A549 treated with DMSO at 1 μM for 4 hours (cell line): Measurements from ENCODE around the gene KRTAP5-1. TPM values are rescaled to one million over a fixed set of nuclear protein-coding genes. Genes with fewer than 3 reads are reported as not detected.

ENCODE experiments used
- total RNA-seq: library from RNA; stranded (reverse); fragments of 200-300 nt; extraction: Qiagen RNA extraction; gene quantifications from 5 replicates; pipeline ENCODE4 v1.2.3, GENCODE V29; 2022; ENCODE audit warnings: low read depth

Gene KRTAP5-1, protein sequence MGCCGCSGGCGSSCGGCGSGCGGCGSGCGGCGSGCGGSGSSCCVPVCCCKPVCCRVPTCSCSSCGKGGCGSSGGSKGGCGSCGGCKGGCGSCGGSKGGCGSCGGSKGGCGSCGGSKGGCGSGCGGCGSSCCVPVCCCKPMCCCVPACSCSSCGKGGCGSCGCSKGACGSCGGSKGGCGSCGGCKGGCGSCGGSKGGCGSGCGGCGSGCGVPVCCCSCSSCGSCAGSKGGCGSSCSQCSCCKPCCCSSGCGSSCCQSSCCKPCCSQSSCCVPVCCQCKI
- not detected in 5 replicates for total RNA-seq

DNA sequence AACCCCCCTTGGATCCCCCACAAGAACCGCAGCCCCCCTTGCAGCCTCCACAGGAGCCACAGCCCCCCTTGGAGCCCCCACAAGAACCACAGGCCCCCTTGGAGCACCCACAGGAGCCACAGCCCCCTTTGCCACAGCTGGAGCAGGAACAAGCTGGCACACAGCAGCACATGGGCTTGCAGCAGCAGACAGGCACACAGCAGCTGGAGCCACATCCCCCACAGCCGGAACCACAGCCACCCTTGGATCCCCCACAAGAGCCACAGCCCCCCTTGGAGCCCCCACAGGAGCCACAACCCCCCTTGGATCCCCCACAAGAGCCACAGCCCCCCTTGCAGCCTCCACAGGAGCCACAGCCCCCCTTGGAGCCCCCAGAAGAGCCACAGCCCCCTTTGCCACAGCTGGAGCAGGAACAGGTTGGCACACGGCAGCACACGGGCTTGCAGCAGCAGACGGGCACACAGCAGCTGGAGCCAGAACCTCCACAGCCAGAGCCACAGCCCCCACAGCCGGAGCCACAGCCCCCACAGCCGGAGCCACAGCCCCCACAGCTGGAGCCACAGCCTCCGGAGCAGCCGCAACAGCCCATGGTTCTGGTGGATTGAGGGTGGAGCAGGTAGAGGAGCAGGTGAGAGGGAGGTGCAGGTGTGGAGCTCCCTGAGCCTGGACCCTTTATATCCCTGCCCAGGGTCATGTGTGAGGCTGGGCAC, at the start of gene KRTAP5-1:
Gene KRTAP5-1, minus strand, starts transcription at position 623 of the 710 bp plus-strand sequence. Its CDS starts 34 bp downstream, at position 589.

DNA sequence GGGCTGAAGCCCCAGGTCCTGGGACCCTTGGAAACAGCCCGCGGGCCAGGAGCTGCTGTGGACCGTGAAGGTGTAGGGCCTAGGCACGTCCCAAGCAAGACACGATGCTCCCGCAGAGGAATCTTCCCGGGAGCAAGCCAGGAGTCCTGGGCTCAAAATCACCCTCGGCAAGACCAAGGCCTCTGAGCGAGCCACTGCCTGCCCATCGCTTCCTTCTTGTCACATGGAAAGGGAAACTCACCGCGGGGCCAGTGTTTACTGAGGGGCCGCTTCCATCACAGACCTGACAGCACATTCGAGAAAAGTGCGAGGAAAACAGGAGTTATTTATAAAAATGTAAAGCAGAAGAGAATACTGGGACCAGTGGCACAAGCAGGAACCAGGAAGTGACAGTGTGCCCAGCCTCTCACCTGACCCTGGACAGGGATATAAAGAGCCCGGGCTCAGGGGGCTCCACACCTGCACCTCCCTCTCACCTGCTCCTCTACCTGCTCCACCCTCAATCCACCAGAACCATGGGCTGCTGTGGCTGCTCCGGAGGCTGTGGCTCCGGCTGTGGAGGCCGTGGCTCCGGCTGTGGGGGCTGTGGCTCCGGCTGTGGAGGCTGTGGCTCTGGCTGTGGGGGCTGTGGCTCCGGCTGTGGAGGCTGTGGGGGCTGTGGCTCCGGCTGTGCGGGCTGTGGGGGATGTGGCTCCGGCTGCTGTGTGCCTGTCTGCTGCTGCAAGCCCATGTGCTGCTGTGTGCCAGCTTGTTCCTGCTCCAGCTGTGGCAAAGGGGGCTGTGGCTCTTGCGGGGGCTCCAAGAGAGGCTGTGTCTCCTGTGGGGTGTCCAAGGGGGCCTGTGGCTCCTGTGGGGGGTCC, 44.5 kb upstream of the KRTAP5-1 start, which contains the start of gene KRTAP5-5:
Gene KRTAP5-5, plus strand, starts transcription at position 450 of the 860 bp plus-strand sequence. Its CDS starts 66 bp downstream, at position 516.

DNA sequence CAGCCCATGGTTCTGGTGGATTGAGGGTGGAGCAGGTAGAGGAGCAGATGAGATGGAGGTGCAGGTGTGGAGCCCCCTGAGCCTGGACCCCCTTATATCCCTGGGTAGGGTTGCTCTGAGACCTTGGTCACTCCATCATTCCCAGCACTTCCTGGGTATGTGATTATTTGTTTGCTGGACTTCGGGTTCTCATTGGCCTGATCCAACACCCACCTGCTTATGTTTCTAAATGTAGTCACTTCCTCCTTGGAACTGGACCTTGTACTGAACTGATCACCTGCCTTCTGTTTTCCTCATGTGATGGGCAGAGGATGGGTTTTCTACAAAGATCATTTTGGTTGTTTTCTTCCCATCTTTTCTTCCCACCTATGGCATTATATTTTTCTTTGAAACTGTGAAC, 37.0 kb upstream of the KRTAP5-1 start, which contains the start of gene KRTAP5-4:
Gene KRTAP5-4, minus strand, starts transcription at position 53 of the 400 bp plus-strand sequence. Its CDS starts 45 bp downstream, at position 8.

DNA sequence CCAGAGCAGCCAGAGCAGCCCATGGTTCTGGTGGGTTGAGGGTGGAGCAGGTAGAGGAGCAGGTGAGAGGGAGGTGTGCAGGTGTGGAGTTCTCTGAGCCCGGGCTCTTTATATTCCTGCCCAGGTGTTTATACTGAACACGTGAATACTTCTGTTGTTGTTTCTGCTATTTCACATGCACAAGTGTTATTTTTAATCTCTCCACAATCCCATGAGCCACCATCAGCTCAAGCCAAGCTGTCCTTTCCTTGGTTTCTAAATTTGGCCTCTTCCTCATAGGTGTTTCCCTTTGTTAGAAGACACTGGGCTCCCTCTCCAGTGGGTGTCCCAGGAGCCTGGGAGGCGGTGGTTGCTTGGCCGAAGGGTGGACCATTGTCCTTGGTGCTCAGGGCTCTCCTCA, 23.3 kb upstream of the KRTAP5-1 start, which contains the start of gene KRTAP5-3:
Gene KRTAP5-3, minus strand, starts transcription at position 101 of the 400 bp plus-strand sequence. Its CDS starts 78 bp downstream, at position 23.

DNA sequence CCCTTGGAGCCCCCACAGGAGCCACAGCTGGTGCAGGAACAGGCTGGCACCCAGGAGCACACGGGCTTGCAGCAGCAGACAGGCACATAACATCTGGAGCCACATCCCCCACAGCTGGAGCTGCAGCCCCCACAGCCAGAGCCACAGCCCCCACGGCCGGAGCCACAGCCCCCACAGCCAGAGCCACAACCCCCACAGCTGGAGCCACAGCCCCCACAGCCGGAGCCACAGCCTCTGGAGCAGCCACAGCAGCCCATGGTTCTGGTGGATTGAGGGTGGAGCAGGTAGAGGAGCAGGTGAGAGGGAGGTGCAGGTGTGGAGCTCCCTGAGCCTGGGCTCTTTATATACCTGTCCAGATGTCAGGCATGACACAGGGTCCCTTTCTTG, 12.9 kb upstream of the KRTAP5-1 start, which contains the start of gene KRTAP5-2:
Gene KRTAP5-2, minus strand, starts transcription at position 301 of the 387 bp plus-strand sequence. Its CDS starts 44 bp downstream, at position 257.

DNA sequence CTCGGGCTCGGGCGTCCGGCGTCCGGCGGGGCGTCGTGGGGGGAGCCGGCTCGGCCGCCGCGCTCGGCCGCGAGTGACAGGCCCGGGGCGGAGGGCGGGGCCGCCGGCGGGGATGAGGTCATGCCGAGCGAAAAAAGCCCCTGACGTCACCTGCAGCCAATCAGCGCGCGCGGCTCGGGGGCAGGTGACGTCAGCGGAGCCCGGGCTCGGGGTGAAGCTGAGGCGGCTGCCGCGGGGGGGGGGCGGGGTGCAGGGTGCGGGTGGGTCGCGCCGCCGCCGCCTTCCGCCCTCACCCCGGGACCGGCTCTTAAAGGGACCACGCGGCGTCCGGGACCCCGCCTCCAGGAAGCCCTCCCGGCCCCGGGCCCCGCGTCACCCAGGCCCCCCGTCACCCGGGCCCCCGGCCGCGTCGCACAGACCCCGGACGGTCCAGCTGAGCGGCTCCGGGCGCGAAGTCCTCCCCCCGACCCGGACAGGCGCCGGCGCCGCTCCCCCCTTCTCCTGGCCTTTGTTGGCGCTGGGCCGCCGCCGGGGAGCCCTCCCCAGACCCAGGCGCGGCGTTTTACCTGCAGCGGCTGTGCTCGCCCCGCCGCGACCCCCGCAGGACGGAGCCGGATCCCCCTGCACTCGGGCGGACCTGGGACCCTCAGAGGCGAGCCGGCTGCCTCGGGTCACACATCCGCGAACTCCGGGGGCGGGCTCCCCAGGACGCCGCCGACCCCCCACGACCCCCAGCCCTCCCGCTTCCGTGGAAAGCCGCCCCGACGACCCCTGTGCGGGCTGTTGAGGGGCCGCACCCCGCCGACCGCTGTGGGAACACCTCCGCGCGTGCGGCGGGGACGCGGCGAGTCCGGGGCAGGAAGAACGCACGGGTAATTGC, 12.6 kb downstream of the KRTAP5-1 start, which contains the start of gene DUSP8:
Gene DUSP8, minus strand, starts transcription at position 75 of the 880 bp plus-strand sequence. CDS start 6,445 bp downstream, outside the sequence.

Other genes with a start within 250 kb of the KRTAP5-1 start
- 6.5 to 7.6 TPM (median 6.8 TPM) in 5 replicates for gene BRSK2, start 195.3 kb downstream of the KRTAP5-1 start, total RNA-seq
- gene MOB2, start 98.5 kb downstream of the KRTAP5-1 start, total RNA-seq, result 40.0 to 49.9 TPM (median 43.9 TPM) in 5 replicates
- gene DUSP8, start 13.0 kb downstream of the KRTAP5-1 start, total RNA-seq, result 0.96 to 1.9 TPM (median 1.6 TPM) in 5 replicates
- gene KRTAP5-2, start 13.0 kb upstream of the KRTAP5-1 start, total RNA-seq, result not detected in 5 replicates
- not detected in 5 replicates for gene KRTAP5-3, start 23.2 kb upstream of the KRTAP5-1 start, total RNA-seq
- not detected in 5 replicates for gene KRTAP5-4, start 36.9 kb upstream of the KRTAP5-1 start, total RNA-seq
- not detected in 5 replicates for gene KRTAP5-5, start 44.5 kb upstream of the KRTAP5-1 start, total RNA-seq
- not detected in 5 replicates for gene KRTAP5-6, start 111.9 kb upstream of the KRTAP5-1 start, total RNA-seq
- 0.89 to 1.3 TPM (median 0.94 TPM) in 5 replicates for gene IFITM10, start 165.3 kb upstream of the KRTAP5-1 start, total RNA-seq
- 379 to 541 TPM (median 436 TPM) in 5 replicates for gene CTSD, start 178.6 kb upstream of the KRTAP5-1 start, total RNA-seq
- gene SYT8, start 249.7 kb upstream of the KRTAP5-1 start, total RNA-seq, result 0.06 to 0.22 TPM in 2 of 5 replicates, not detected in the others